Stimulated activated naive CD4-positive, alpha-beta T cell treated with Interleukin-2 at 50 U/mL for 16 hours (primary cell): ENCODE data around the gene OR2S2.
A peak's percentile ranks its signal among the peaks of the same experiment; 100 is the strongest.
"Not testable (repeated sequence)": the region's sequence is repeated elsewhere in the genome, so short reads cannot be mapped to it uniquely, and the experiment has no call there.

Experiments used
- DNase-seq: peaks from one replicate; lab custom pipeline; 2025; lab: John Stamatoyannopoulos, UW

The OR2S2 gene

DNA sequence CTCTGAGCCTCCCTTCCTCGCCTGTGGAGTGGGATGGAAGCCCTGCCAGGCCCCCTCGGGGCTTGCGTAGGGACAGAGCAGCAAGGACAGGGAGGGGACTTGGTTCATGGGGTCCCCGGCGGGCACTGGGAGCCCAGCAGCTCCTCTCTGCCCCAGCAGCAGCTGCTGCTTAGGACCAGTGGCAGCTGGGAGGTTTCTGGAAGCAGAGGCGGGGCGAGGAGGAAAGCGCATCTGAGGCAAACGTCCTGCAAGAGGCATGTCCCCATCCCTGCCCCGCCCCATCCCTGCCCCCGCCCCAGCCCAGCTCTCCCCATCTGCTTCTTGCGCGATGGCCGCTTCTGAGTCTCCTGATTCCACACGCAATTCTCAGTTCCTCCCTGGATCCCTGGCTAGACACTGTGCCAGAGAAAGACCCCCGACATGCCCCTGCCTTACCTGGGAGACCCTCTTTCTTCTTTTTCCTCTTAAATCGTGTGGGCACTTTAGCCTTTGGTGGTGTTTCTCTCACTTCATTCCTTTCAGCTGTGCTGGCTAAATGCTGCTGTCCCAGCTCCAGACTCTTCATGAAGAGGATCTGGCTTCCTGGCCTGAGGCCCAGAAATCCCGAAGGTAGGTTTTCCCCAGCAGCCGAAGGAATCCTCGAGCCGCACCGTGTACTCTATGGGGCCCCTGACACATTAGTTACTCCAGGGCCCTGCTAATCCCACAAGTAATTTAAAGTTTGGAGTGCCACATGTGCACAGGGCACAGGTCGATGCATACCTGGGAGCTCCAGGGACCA, 4.4 kb upstream of the OR2S2 start:
- DNase-seq: no peak

DNA sequence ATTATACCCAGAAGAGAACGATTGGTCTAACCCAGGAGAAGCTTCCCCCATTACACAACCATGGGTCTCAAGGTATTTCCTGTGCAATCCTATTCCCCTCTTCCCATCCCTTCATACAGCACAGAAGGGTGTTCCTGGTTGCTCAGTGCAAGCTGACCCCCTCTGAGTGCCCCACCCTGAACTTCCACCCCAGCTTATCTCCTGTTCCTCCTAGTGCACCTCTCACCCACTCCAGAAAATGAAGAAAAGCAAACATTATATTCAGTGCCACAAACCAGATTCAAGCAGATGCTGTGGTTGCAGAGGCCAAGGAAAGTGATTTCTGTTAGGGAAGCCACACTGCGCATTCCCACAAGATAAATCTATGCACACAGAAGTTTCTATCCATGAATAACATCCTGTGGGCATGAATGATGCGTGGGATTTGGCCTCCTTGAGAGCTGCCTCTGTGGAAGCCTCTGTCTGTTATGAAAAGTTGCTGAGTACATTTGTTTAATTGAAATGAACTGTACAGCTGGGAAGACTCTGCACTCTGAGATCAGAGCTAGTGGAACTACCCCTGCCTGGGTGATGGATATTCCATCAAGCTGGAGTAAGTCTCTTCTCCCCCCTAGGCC, 2.2 kb upstream of the OR2S2 start:
- DNase-seq: no peak

DNA sequence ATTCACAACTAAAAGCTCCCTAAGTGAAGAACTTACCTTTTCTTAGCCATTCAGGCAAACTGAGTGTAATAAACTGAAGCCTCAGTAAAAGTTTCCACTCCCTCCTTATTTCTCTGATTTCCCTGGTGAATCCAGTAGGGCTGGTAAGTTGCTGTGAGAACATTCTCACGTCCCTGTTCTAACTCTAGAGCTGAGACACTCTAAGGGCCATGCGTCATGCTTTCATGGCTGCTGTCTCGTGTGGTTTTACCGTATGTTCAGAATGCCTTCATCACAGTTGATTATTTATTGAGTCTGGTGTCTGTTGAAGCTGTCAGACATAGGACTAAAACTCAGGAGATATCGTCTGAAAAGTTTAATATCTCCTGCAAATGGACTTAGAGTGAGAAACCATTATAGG, 1.3 kb downstream of the OR2S2 start:
- no peak for DNase-seq

DNA sequence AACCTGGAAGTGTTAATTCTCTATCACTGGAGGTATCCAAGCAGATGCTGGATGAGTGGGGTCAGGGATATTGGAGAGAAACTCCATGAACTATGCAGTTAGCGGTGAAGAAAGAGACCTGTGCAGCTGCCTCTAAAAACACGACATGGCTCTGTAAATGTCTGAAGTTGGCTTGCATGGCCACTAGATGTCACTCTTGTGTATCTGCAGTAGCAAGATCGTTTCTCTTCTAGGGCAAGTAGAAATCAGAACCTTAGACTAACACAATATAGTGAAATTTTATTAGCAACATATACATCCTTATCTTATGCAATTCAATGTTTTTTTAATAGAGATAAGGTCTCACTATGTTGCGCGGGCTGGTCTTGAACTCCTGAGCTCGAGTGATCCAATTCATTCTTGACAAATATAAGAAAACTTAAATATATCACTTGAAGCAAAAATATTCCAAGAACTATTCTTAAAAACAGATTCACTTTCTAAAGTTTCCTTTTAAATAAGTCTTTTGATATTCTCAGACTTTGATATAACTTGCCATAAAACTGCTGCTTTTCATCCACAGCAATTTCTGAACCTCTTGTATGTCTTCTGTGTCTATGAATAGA, 2.9 kb downstream of the OR2S2 start:
- DNase-seq: peak; percentile 10

DNA sequence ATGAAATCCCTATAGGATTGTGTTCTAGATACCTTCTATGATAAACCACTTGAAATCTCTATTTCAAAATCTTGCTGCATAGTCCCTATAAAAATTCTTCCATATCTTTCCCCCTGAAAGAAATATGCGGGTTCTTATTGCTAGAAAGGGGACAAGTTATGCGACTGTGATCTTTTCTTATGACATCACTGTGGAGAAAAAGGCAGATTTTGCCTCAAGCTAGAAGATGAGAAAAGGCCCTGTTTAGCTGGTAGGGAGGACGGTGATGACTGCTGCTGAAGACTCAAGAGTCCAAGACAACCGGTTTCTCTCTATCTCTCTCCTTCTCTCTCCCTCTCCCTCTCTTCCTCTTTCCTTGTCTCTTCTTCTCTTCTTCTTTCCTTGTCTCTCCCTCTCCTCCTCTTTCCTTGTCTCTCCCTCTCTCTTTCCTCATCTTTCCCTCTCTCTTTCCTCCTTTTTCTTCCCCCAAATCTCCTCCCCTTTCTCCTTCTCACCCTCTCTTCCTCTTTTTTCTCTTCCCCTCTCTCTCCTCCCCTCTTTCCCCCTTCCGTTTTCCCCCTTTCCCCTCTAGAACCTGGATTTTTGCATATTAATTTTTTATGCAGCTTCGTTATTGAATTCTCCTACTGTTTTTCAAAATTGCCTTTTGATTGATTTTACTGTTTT, 5.3 kb downstream of the OR2S2 start:
- DNase-seq: no peak

DNA sequence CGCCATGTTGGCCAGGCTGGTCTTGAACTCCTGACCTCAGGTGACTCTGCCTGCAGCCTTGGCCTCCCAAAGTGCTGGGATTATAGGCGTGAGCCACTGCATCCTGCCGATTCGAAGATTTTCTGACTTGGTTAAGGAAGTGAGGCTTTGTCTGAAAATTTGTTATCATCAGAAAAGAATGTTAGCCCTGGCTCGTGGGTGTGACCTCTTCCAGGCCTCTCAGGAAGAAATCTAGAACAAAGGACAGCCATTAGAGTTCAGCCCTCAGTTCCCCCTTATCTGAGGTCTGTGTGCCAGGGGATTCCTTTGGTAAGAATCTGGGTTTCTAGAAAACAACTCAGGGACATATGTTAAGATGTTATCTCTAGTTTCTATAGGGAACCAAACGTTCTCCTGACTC, 6.2 kb downstream of the OR2S2 start:
- no peak for DNase-seq

DNA sequence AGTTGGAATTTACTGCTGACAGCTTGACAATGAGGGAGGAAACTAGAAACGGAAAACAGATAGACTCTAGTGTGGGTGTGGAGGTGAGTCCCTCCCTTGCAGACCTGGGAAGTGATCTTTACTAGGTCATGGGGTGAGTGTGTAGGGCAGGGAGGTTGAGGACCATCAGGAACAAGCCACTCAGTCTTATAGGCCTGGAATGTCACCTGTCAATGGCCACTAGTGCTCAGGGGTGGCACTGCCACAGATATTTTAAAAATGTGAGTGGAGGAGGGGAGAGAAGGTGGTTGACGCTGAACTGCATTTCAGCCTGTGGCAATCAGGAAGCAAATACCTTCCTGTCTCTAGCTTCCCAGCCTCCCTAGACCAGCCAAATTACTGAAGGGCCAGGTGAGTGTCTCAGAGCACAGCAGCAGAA, 9.0 kb downstream of the OR2S2 start:
- no peak for DNase-seq

GRCh38 chr9:35948451-35948850, 9.5 kb downstream of the OR2S2 start:
- no peak for DNase-seq

DNA sequence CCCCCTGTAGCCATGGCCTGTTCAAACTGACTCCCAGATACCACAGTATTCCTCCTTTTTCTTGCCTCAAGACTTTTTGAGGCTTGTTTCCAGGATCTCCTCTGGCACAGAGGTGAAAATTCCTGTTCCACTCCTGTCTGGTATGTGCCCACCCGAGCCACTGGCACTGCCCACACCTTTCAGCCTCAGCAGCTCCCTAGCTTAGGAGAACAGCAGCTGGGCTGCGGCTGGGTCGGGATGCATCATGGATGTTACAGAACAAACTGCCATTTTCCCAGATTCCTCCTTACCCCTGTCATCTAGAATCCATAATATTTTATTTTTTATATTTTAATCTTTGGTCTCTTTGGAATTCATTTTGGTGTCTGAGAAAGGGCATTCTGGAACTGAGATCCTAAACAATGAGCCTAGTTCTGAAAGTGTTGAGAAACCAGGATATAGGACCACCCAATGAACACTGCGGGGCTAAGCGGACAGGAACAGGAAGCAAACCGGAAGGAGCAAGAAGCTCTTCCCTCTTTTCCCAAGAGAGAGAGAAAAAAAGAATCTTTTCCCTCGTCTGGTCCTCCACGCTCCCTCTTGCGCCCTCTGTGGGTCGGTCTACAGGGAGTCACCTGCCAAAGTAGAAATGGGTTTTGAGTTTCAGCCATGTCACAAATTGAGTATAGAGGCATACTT, 12.5 kb downstream of the OR2S2 start:
- peak; percentile 59 for DNase-seq

DNA sequence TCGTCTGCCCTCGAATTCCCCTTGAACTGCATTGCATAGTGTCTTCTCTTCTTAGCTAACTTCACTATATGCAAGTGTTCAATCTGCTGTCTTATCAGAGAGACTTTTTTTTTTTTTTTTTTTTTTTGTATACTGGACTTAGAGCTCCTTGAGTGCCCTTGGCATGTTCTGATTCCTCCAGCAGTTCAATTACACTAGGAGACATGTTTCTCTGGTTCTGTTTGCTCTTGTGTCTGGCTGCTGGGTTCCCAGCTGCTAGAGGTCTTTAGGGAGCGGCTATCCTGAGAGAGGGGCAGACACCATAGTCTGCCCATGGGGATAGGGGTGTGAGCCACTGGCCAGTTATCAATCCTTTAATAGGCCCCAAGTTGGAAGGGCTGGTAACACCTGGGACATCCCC, 13.1 kb downstream of the OR2S2 start:
- no peak for DNase-seq

DNA sequence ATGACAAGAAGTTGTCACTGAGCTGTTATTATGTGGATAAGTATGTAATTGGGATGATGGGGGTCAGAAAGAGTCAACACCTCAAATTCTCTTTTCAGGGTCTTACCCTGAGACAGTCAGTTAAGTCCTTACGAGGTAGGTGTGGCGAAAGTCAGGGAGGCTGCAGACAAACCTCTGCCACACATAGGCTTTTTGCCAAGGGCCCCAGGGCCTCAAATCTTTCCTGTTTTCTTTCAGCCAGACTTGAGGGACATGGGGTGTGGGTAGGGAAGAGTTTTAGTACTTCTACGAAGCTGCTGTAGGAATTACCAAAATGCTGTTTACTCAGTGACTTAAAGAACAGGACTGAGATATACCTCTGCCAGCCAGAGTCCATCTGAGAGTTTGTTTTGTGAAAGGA, 13.8 kb downstream of the OR2S2 start:
- no peak for DNase-seq

GRCh38 chr9:35942286-35942685, 15.7 kb downstream of the OR2S2 start:
- no peak for DNase-seq

- DNase-seq: peak; percentile 9
These were observed 17.2 kb downstream of the OR2S2 start for GRCh38 chr9:35940458-35941407.

DNA sequence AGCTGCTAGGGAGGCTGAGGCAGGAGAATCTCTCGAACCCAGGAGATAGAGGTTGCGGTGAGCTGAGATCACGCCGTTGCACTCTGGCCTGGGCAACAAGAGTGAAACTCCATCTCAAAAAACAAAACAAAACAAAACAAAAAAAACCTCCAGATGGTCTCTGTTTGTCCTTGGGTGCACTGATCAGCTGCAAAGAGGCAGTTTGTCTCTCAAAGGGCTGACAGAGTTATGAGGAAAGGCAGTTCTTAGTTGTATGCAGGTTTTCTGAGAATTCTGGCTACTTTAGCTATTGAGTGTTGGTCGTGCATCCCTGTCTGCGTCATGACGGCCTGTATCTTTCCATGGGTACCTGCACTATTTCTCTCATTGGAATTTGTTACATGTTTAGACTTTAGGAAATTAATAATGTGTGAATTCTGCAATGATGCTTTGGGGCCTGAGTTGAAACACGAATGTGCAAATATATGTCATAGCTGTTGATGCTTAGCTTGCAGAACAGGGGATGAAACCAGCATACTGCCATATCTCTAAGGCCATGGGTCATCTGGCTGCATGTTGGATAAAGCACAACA, 18.2 kb downstream of the OR2S2 start:
- no peak for DNase-seq

DNA sequence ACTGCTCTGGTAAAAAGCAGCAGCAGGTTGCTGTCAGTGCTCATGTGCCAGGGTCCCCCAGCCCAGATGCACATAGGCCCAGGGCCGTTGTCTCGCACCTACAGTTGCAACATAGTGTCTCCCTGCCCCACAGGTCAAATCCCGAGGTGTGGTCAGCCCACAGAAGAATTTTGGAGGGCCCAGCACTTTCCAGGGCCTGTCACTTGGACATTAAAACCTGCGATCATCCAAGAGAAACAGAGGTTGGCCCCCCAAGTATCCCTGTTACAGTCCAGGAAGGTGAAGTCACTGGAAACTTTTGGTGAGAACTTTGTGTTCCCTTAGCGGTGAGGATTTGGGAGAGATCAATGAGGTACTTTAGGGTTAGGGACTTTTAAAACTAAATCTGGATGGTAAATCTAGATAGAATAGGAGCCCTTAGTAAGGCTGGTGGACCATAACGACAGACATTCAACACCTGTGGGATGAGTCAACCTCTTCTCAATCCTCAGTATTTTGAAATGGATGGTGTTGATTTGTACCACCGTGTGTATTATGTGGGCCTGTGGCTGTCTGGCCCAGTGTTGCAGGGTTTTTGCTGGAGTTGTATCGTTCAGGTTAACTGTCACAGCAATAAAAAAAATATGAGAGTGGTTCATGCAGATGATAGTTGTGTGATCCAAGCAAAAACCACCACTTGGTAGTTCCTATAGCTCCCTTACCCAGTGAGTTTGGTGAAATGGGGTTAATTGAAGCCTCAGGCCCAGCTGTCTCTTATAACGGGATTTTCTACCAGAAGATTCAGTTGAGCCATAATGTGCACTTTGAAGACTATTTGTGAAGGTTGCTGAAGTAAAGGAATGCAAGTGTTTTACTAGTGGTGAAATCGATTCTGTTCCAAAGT, 19.2 kb downstream of the OR2S2 start:
- no peak for DNase-seq

- DNase-seq: no peak
These were observed 20.7 kb downstream of the OR2S2 start for GRCh38 chr9:35937227-35937626.

DNA sequence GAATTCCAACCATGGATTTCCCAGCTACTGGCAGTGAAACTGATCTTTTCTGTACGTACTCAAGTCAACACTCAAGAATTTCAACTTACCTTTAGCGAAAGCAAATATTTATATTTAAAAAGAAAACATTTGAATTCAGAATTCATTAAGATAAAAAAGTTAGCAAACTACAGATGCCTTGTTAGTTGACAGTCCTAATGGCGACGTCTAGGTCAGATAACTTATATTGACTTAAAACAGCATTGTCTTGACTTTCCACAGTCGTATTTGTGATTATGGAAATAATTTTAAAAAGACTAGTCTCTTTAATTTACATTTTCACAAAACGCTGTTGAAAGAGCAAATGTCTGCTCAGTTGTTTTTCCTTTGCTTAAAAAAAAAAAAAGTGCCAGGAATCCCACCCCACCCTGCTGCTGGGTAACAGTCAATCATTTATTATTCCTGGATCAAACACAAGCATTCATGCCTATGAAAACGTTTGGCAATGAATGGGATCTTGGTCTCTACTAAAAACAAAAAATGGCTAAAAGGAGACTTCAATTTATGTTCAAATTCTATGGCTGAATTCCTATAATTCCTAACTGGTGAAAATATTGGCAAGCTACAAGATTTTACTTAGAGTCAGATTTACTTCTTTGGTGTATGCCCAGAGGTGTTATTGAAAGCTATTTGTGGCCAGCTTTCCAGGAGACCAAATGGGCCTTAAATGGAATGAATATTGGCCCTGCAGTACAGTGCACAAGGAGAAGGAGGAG, 22.0 kb downstream of the OR2S2 start:
- no peak for DNase-seq

DNA sequence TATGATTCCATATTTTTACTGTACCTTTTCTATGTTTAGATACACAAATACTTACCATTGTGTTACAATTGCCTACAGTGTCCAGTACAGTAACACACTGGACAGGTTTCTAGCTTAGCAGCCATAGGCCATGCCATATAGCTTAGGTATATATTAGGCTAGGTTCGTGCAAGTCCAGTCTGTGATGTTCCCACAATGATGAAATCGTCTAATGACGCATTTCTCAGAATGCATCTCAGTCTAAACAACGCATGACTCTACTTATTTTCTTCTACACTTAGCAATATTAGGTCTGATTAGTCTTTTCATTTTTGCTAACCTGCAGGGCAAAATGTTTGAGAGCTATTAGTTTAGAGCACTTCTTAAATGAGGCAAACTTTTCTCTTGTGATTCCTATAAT, 22.7 kb downstream of the OR2S2 start:
- DNase-seq: no peak

DNA sequence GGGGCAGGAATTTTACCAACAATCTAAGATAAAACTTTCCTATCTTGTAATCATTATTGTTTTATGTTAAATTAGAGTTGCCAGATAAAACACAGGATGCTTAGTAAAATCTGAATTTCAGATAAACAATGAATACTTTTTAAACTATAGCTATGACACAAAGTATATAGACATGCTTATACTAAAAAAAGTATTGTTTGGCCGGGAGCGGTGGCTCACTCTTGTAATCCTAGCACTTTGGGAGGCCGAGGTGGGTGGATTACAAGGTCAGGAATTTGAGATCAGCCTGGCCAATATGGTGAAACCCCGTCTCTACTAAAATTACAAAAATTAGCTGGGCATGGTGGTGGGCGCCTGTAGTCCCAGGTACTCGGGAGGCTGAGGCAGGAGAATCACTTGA, 23.9 kb downstream of the OR2S2 start:
- DNase-seq: not testable (repeated sequence)
